HCT116 (cell line): ENCODE results near the gene UBA5. TPM values are rescaled to one million over a fixed set of nuclear protein-coding genes. Genes with fewer than 3 reads are reported as not detected.

Experiments
- ATAC-seq: fragments of 200-7000 bp; cut with Tn5 transposase; 2 replicates; pipeline ENCODE4 v1.9.1; 2020; ENCODE audit warnings: mild to moderate bottlenecking, moderate library complexity
- BruUV-seq: library from RNA; stranded (reverse); fragments of 400-500 nt; replicated peaks from 2 replicates; lab custom pipeline; 2021; lab: Mats Ljungman, UMichigan
- CTCF ChIA-PET: fragments of 300-600 bp; sonication (Branson Sonifier 250); formaldehyde crosslinking; loops from one replicate; lab custom pipeline; 2021; ENCODE audit warnings: antibody characterized with exemption; lab: Charles Lee
- POLR2A ChIA-PET: fragments of 300-600, 350-600 bp; sonication (Branson Sonifier 250); formaldehyde crosslinking; loops from one replicate; lab custom pipeline; 2021; ENCODE audit warnings: antibody characterized with exemption; lab: Charles Lee
- RAD21 ChIA-PET, 2 experiments: fragments of 300-600 bp; sonication (Branson Sonifier 250); formaldehyde crosslinking; loops; one replicate each; lab custom pipeline; 2023; ENCODE audit warnings: low total read pairs in 2 of 2; ENCODE audit not compliant: uncharacterized antibody in 2 of 2, unreplicated experiment in 2 of 2, low non-redundant PET in 1 of 2; lab: Charles Lee
- DNase-seq: peaks from one replicate; pipeline ENCODE4 v3.0.0-alpha.2; 2010; ENCODE audit warnings: low read depth, low spot score
- H2AFZ ChIP-seq: fragments of 200-600 bp; shearing (Covaris generic), sonication (generic); 2 replicates; pipeline ENCODE4 v1.6.1; 2017; ENCODE audit warnings: low read depth, mixed run types, mixed read lengths, antibody characterized with exemption, low read length; ENCODE audit not compliant: poor library complexity, severe bottlenecking
- H3K27ac ChIP-seq: 2 replicates; pipeline ENCODE4 v1.5.1; 2012; ENCODE audit warnings: low read depth, low read length
- H3K27me3 ChIP-seq: fragments of 200-600 bp; sonication (generic); 2 replicates; pipeline ENCODE4 v1.6.1; 2016; ENCODE audit warnings: mixed run types, low read length, mixed read lengths; ENCODE audit not compliant: insufficient read depth
- H3K36me3 ChIP-seq, 2 experiments: fragments of 200-500 bp in 1 of 2; fragments of 200-600 bp in 1 of 2; sonication (Bioruptor generic) in 1 of 2; sonication (generic) in 1 of 2; 2 replicates each; pipeline versions ENCODE4 v1.5.1 to v1.6.1; 2014 to 2016; ENCODE audit warnings: low read length in 2 of 2, inconsistent platforms in 1 of 2, mixed read lengths in 1 of 2, mixed run types in 1 of 2; ENCODE audit not compliant: insufficient read depth in 2 of 2, control insufficient read depth in 1 of 2
- H3K4me1 ChIP-seq, 2 experiments: fragments of 200-600 bp in 1 of 2; sonication (generic) in 1 of 2; 2 replicates each; pipeline versions ENCODE4 v1.5.1 to v1.6.1; 2012 to 2017; ENCODE audit warnings: low read length in 2 of 2, inconsistent platforms in 1 of 2, mild to moderate bottlenecking in 1 of 2, mixed read lengths in 1 of 2, mixed run types in 1 of 2, moderate library complexity in 1 of 2; ENCODE audit not compliant: insufficient read depth in 2 of 2, control insufficient read depth in 1 of 2
- H3K4me2 ChIP-seq: fragments of 200-600 bp; sonication (generic); 2 replicates; pipeline ENCODE4 v1.6.1; 2017; ENCODE audit warnings: mixed run types, low read length, mixed read lengths
- H3K4me3 ChIP-seq, 2 experiments: fragments of 200-600 bp in 1 of 2; sonication (generic) in 1 of 2; replicated peaks in 1 of 2; 2 replicates each; pipeline ENCODE4 v1.5.1; 2011 to 2016; ENCODE audit warnings: low read length in 2 of 2, control low read depth in 1 of 2, low read depth in 1 of 2, mild to moderate bottlenecking in 1 of 2, mixed read lengths in 1 of 2, mixed run types in 1 of 2
- H3K79me2 ChIP-seq: fragments of 200-600 bp; sonication (generic); 2 replicates; pipeline ENCODE4 v1.6.1; 2017; ENCODE audit warnings: mild to moderate bottlenecking, mixed run types, low read length, moderate library complexity, mixed read lengths; ENCODE audit not compliant: insufficient read depth
- H3K9ac ChIP-seq: fragments of 200-600 bp; sonication (generic); 2 replicates; pipeline ENCODE4 v1.6.1; 2016; ENCODE audit warnings: low read length, mixed read lengths
- H3K9me2 ChIP-seq: fragments of 200-600 bp; sonication (generic), shearing (Covaris generic); 2 replicates; pipeline ENCODE4 v1.6.1; 2017; ENCODE audit warnings: mixed run types, mild to moderate bottlenecking, moderate library complexity; ENCODE audit not compliant: insufficient read depth
- H3K9me3 ChIP-seq, 2 experiments: fragments of 200-500 bp in 1 of 2; fragments of 200-600 bp in 1 of 2; sonication (Bioruptor generic) in 1 of 2; sonication (generic) in 1 of 2; 2 replicates each; pipeline ENCODE4 v1.6.1; 2014 to 2017; ENCODE audit warnings: low read length in 2 of 2, mixed read lengths in 2 of 2, inconsistent platforms in 1 of 2, low read depth in 1 of 2, mild to moderate bottlenecking in 1 of 2, mixed run types in 1 of 2, moderate library complexity in 1 of 2; ENCODE audit not compliant: control insufficient read depth in 1 of 2, insufficient read depth in 1 of 2
- H4K20me1 ChIP-seq: fragments of 200-600 bp; sonication (generic), shearing (Covaris generic); 2 replicates; pipeline ENCODE4 v1.6.1; 2017; ENCODE audit warnings: mixed run types, mild to moderate bottlenecking, moderate library complexity; ENCODE audit not compliant: insufficient read depth
- CBX3 ChIP-seq: IDR thresholded peaks from 2 replicates; pipeline ENCODE4 v1.6.1; 2012; ENCODE audit warnings: low read depth
- CEBPB ChIP-seq: IDR thresholded peaks from 2 replicates; pipeline ENCODE4 v1.6.1; 2012; ENCODE audit warnings: low read depth
- CTCF ChIP-seq, 3 experiments: fragments of 200-600 bp in 1 of 3; sonication (generic) in 1 of 3; IDR thresholded peaks in 2 of 3; conservative IDR thresholded peaks in 1 of 3; 2 replicates each; pipeline ENCODE4 v1.5.1; 2012 to 2017; ENCODE audit warnings: low read depth in 2 of 3, low read length in 2 of 3, antibody characterized with exemption in 1 of 3, borderline replicate concordance in 1 of 3, control low read depth in 1 of 3, mild to moderate bottlenecking in 1 of 3, mixed read lengths in 1 of 3, mixed run types in 1 of 3, moderate library complexity in 1 of 3; ENCODE audit not compliant: insufficient read depth in 1 of 3
- EGR1 ChIP-seq: IDR thresholded peaks from 2 replicates; pipeline ENCODE4 v1.6.1; 2012; ENCODE audit warnings: low read depth
- ELF1 ChIP-seq: IDR thresholded peaks from 2 replicates; pipeline ENCODE4 v1.6.1; 2012; ENCODE audit warnings: low read depth, borderline replicate concordance
- EZH2 ChIP-seq: fragments of 200-600 bp; sonication (generic); IDR thresholded peaks from 2 replicates; pipeline ENCODE4 v1.6.1; 2017; ENCODE audit warnings: antibody characterized with exemption, mixed run types
- JUND ChIP-seq: IDR thresholded peaks from 2 replicates; pipeline ENCODE4 v1.6.1; 2012
- POLR2A ChIP-seq: IDR thresholded peaks from 2 replicates; pipeline ENCODE4 v1.7.0; 2011; ENCODE audit warnings: borderline replicate concordance; ENCODE audit not compliant: insufficient read depth, insufficient read length; ENCODE audit errors: extremely low read depth
- POLR2AphosphoS5 ChIP-seq: IDR thresholded peaks from 2 replicates; pipeline ENCODE4 v1.6.1; 2011; ENCODE audit warnings: mild to moderate bottlenecking, low read depth, low read length, moderate library complexity
- RAD21 ChIP-seq: IDR thresholded peaks from 2 replicates; pipeline ENCODE4 v1.6.1; 2012; ENCODE audit warnings: low read depth, mild to moderate bottlenecking
- SIN3A ChIP-seq: IDR thresholded peaks from 2 replicates; pipeline ENCODE4 v1.6.1; 2012; ENCODE audit warnings: low read depth
- SP1 ChIP-seq: IDR thresholded peaks from 2 replicates; pipeline ENCODE4 v1.6.1; 2012; ENCODE audit warnings: low read depth
- TCF7L2 ChIP-seq: IDR thresholded peaks from 2 replicates; pipeline ENCODE4 v1.7.0; 2011; ENCODE audit warnings: borderline replicate concordance, inconsistent platforms; ENCODE audit not compliant: insufficient read depth, insufficient read length; ENCODE audit errors: extremely low read depth
- ZNF274 ChIP-seq: fragments of 200-500 bp; sonication (Bioruptor generic); IDR thresholded peaks from 2 replicates; pipeline ENCODE4 v1.6.1; 2014; ENCODE audit warnings: mild to moderate bottlenecking, low read depth, low read length, inconsistent platforms
- intact Hi-C: fragments of 100-400 bp; cut with micrococcal nuclease; formaldehyde crosslinking; loops from 2 replicates; pipeline ENCODE4 v1.10.0; 2022
- total RNA-seq: library from RNA; stranded (reverse); gene quantifications from one replicate; pipeline ENCODE4 v1.2.1, GENCODE V29; 2021; ENCODE audit not compliant: unreplicated experiment
- TF ChIP-seq, protein P1 (sequence below): IDR thresholded peaks from 2 replicates; pipeline ENCODE4 v1.6.1; 2011; ENCODE audit warnings: mild to moderate bottlenecking, low read length, moderate library complexity; ENCODE audit not compliant: insufficient replicate concordance; ENCODE audit errors: extremely low read depth
- TF ChIP-seq, protein P2 (sequence below): IDR thresholded peaks from 2 replicates; pipeline ENCODE4 v1.6.1; 2012

Gene UBA5
- total RNA-seq, 1 experiment from 2014 or later = 43.7 TPM

DNA sequence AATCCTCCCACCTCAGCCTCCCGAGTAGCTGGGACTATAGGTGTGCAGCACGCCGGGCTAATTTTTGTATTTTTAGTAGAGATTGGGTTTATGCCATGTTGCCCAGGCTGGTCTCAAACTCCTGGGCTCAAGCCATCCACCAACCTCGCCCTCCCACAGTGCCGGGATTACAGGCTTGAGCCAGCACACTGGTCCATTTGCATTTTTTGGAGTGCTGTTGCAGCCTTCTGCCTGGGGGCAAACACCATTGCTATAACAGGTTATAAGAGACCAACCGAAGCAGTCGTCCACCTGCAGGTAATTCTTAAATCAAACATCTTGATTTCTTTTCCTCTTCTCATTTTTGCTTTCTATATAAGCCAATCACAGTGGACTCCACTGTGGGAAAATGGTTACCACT is 35.3 kb upstream of the UBA5 start:
- Histone ChIP-seq H3K79me2 (no peaks in the 10 kb centered on the region), H3K4me2 (no peak overlapping the region), H3K9me2 (no peaks in the 10 kb centered on the region), H3K9ac (no peak overlapping the region), H3K27me3 (no peaks in the 10 kb centered on the region), H3K27ac (no peak overlapping the region), H3K4me3 (no peak overlapping the region), H3K4me1 (peaks cover 0 to 6% of the 10 kb centered on the region in 2 experiments; a peak in 2 of 4 replicates), H4K20me1 (no peaks in the 10 kb centered on the region), H3K36me3 (no peaks in the 10 kb centered on the region), H2AFZ (no peak overlapping the region), H3K9me3 (no peaks in the 10 kb centered on the region)
- ChIA-PET RAD21 (no interaction called here), CTCF (no interaction called here), POLR2A (no interaction called here)
- TF ChIP-seq CEBPB (no peak), SIN3A (no peak), EGR1 (no peak), ZNF274 (no peak), CBX3 (no peak), CTCF (IDR thresholded peaks at IDR 0.05 in 2 of 3, conservative IDR thresholded peaks at IDR 0.05 in 1 of 3; ENCODE audit: borderline replicate concordance in 1 of 3, insufficient read depth in 1 of 3, low read depth in 2 of 3, low read length in 2 of 3) (no peak), JUND (no peak), POLR2AphosphoS5 (no peak), SP1 (no peak), TCF7L2 (no peak), POLR2A (no peak), EZH2 (no peak), RAD21 (no peak), ELF1 (no peak)
- TF ChIP-seq, protein P1, sequence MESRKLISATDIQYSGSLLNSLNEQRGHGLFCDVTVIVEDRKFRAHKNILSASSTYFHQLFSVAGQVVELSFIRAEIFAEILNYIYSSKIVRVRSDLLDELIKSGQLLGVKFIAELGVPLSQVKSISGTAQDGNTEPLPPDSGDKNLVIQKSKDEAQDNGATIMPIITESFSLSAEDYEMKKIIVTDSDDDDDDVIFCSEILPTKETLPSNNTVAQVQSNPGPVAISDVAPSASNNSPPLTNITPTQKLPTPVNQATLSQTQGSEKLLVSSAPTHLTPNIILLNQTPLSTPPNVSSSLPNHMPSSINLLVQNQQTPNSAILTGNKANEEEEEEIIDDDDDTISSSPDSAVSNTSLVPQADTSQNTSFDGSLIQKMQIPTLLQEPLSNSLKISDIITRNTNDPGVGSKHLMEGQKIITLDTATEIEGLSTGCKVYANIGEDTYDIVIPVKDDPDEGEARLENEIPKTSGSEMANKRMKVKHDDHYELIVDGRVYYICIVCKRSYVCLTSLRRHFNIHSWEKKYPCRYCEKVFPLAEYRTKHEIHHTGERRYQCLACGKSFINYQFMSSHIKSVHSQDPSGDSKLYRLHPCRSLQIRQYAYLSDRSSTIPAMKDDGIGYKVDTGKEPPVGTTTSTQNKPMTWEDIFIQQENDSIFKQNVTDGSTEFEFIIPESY = no peak
- TF ChIP-seq, protein P2, sequence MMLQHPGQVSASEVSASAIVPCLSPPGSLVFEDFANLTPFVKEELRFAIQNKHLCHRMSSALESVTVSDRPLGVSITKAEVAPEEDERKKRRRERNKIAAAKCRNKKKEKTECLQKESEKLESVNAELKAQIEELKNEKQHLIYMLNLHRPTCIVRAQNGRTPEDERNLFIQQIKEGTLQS = no peak
- intact Hi-C loops = no loop called here
- BruUV-seq = no TSS peak
- no peak for DNase-seq
- ATAC-seq = no peak
